Transverse colon (tissue), 4 donors: ENCODE measurements around the gene SMIM8. TPM values are rescaled to one million over a fixed set of nuclear protein-coding genes. Genes with fewer than 3 reads are reported as not detected.

Experiments used
- DNase-seq: peaks from one replicate; pipeline ENCODE4 v3.0.0-alpha.2; 2019
- H3K27ac ChIP-seq, 4 donors: fragments of 200-600 bp; sonication (generic); 2 replicates each; pipeline ENCODE4 v1.5.1; 2016 to 2018; ENCODE audit warnings: inconsistent platforms in 4 of 4
- H3K27me3 ChIP-seq: fragments of 200-600 bp; sonication (generic); 2 replicates; pipeline ENCODE4 v1.5.1; 2017; ENCODE audit warnings: inconsistent platforms
- H3K36me3 ChIP-seq, 4 donors: fragments of 200-600 bp; sonication (generic); 2 replicates each; pipeline ENCODE4 v1.5.1; 2017 to 2019; ENCODE audit warnings: inconsistent platforms in 4 of 4
- H3K4me1 ChIP-seq, 4 donors: fragments of 200-600 bp; sonication (generic); 2 replicates each; pipeline ENCODE4 v1.5.1; 2017 to 2020; ENCODE audit warnings: inconsistent platforms in 4 of 4
- H3K4me3 ChIP-seq, 4 donors: fragments of 200-600 bp; sonication (generic); 1 replicate in 1 of 4; 2 replicates in 3 of 4; pipeline versions ENCODE4 v1.5.1 to v1.6.1; 2017 to 2019; ENCODE audit warnings: inconsistent platforms in 4 of 4
- H3K9me3 ChIP-seq, 2 donors: fragments of 200-600 bp; sonication (generic); 2 replicates each; pipeline ENCODE4 v1.5.1; 2017 to 2019; ENCODE audit warnings: inconsistent platforms in 2 of 2
- CTCF ChIP-seq, 5 experiments: fragments of 200-600 bp in 3 of 5; fragments of 450-650 bp in 2 of 5; sonication (generic) in 3 of 5; IDR thresholded peaks; 1 replicate in 2 of 5; 2 replicates in 3 of 5; pipeline ENCODE4 v1.5.1; 2016 to 2017; ENCODE audit warnings: antibody characterized with exemption in 5 of 5, inconsistent platforms in 3 of 5, mild to moderate bottlenecking in 2 of 5, moderate library complexity in 1 of 5
- EP300 ChIP-seq: sonication (generic); formaldehyde crosslinking; IDR thresholded peaks from one replicate; pipeline ENCODE4 v1.6.1; 2017; ENCODE audit warnings: antibody characterized with exemption, low read depth
- POLR2A ChIP-seq: fragments of 450-650 bp; IDR thresholded peaks from one replicate; pipeline ENCODE4 v1.6.1; 2016; ENCODE audit warnings: antibody characterized with exemption, mild to moderate bottlenecking, moderate library complexity
- POLR2AphosphoS5 ChIP-seq, 3 donors: sonication (generic); formaldehyde crosslinking; IDR thresholded peaks; one replicate each; pipeline ENCODE4 v1.6.1; 2016; ENCODE audit warnings: antibody characterized with exemption in 3 of 3
- WGBS, 2 donors: methylation state at CpG; one replicate each; pipeline ENCODE4 v1.1.5; 2018; ENCODE audit warnings: low coverage in 1 of 2; 5-methylcytosine and 5-hydroxymethylcytosine counted together
- in situ Hi-C, 4 donors: fragments of 200-750 bp; cut with MboI; loops; one replicate each; pipeline versions ENCODE4 v1.15.0 to v1.15.1; 2017; ENCODE audit warnings: low sequenced_read_pairs in 3 of 4, low pct_ligation_motif_present in 1 of 4, low pct_unique_long_range_greater_than_20kb in 1 of 4
- intact Hi-C: fragments of 100-400 bp; cut with DNase I; formaldehyde crosslinking; loops from one replicate; pipeline ENCODE4 v1.15.1; 2023; ENCODE audit warnings: low total_unique reads
- total RNA-seq, 4 donors: library from RNA; depleted of rRNA; stranded (reverse); fragments of >200 nt; gene quantifications; one replicate each; pipeline ENCODE4 v1.1.0, GENCODE V29; 2016

Gene SMIM8
- total RNA-seq, 4 donors from 2014 or later, result 14.2 to 20.5 (median 18.4) TPM

- Histone ChIP-seq H3K9me3 (peaks cover 0 to 4% of the 10 kb centered on the region in 2 donors), H3K4me1 (no peaks in the 10 kb centered on the region), H3K27me3 (no peaks in the 10 kb centered on the region), H3K27ac (no peak overlapping the region), H3K36me3 (no peaks in the 10 kb centered on the region), H3K4me3 (no peak overlapping the region)
- TF ChIP-seq EP300, result no peak
- no peak for TF ChIP-seq POLR2AphosphoS5 (IDR thresholded peaks at IDR 0.05)
- TF ChIP-seq CTCF (IDR thresholded peaks at IDR 0.05), result no peak
- TF ChIP-seq POLR2A, result no peak
- no peak for DNase-seq
- WGBS, 2 donors, result 90 to 93% methylated on average over 2 of the region's 2 CpGs
- in situ Hi-C loops (no loop called here), intact Hi-C loops (no loop called here)
Measured at GRCh38 chr6:87373377-87373776, 51.0 kb downstream of the SMIM8 start.

- H3K4me1 ChIP-seq, result no peaks in the 10 kb centered on the region
- in situ Hi-C loops, result no loop called here
- H3K27me3 ChIP-seq, result no peaks in the 10 kb centered on the region
- H3K9me3 ChIP-seq, result peaks cover 0 to 4% of the 10 kb centered on the region in 2 donors
- no peak overlapping the region for H3K4me3 ChIP-seq
- no peak for DNase-seq
- intact Hi-C loops, result no loop called here
- no peaks in the 10 kb centered on the region for H3K36me3 ChIP-seq
- TF ChIP-seq POLR2A, result no peak
- no peak for TF ChIP-seq EP300
- H3K27ac ChIP-seq, result no peak overlapping the region
- 92 to 94% methylated on average over 2 of the region's 2 CpGs for WGBS, 2 donors
Measured at GRCh38 chr6:87375315-87375714, 52.9 kb downstream of the SMIM8 start.

GRCh38 chr6:87376643-87377042 lies 54.3 kb downstream of the SMIM8 start:
- Histone ChIP-seq H3K27me3 (no peaks in the 10 kb centered on the region), H3K4me1 (no peaks in the 10 kb centered on the region), H3K9me3 (peaks cover 0 to 4% of the 10 kb centered on the region in 2 donors), H3K27ac (no peak overlapping the region), H3K4me3 (no peak overlapping the region), H3K36me3 (no peaks in the 10 kb centered on the region)
- intact Hi-C loops (no loop called here), in situ Hi-C loops (no loop called here)
- DNase-seq, result no peak
- 89 to 92% methylated on average over 2 of the region's 2 CpGs for WGBS, 2 donors
- TF ChIP-seq CTCF (IDR thresholded peaks at IDR 0.05), result no peak
- no peak for TF ChIP-seq POLR2AphosphoS5 (IDR thresholded peaks at IDR 0.05)
- no peak for TF ChIP-seq EP300
- TF ChIP-seq POLR2A, result no peak

- in situ Hi-C loops, result no loop called here
- intact Hi-C loops, result no loop called here
- H3K27ac ChIP-seq, result no peak overlapping the region
- TF ChIP-seq POLR2A, result no peak
- TF ChIP-seq EP300, result no peak
- TF ChIP-seq CTCF (IDR thresholded peaks at IDR 0.05), result no peak
- no peak for TF ChIP-seq POLR2AphosphoS5 (IDR thresholded peaks at IDR 0.05)
- no peaks in the 10 kb centered on the region for H3K4me1 ChIP-seq
- H3K27me3 ChIP-seq, result no peaks in the 10 kb centered on the region
- H3K36me3 ChIP-seq, result no peaks in the 10 kb centered on the region
- H3K9me3 ChIP-seq, result no peaks in the 10 kb centered on the region
- 85 to 90% methylated on average over 3 to 4 of the region's 4 CpGs for WGBS, 2 donors
- H3K4me3 ChIP-seq, result no peak overlapping the region
- DNase-seq, result no peak
Measured at GRCh38 chr6:87378947-87379346, 56.6 kb downstream of the SMIM8 start.

- TF ChIP-seq POLR2AphosphoS5 (IDR thresholded peaks at IDR 0.05) (no peak), POLR2A (no peak), EP300 (no peak), CTCF (IDR thresholded peaks at IDR 0.05) (no peak)
- no peak overlapping the region for H3K4me3 ChIP-seq
- no peaks in the 10 kb centered on the region for H3K36me3 ChIP-seq
- H3K27me3 ChIP-seq, result no peaks in the 10 kb centered on the region
- in situ Hi-C loops (no loop called here), intact Hi-C loops (no loop called here)
- no peak overlapping the region for H3K27ac ChIP-seq
- no peaks in the 10 kb centered on the region for H3K9me3 ChIP-seq
- H3K4me1 ChIP-seq, result no peaks in the 10 kb centered on the region
- WGBS, 2 donors, result 76 to 90% methylated on average over 3 to 5 of the region's 5 CpGs
- DNase-seq, result no peak
Measured at GRCh38 chr6:87382861-87383260, 60.5 kb downstream of the SMIM8 start.
